CD4-positive, alpha-beta T cell treated with Interleukin-15 for 4 hours (primary cell): ENCODE results near the gene TXNDC16.
"Not testable (repeated sequence)": the region's sequence is repeated elsewhere in the genome, so short reads cannot be mapped to it uniquely, and the experiment has no call there.

Experiments used
- DNase-seq: peaks from one replicate; pipeline ENCODE4 v3.0.0-alpha.2; 2020; ENCODE audit warnings: low spot score

TXNDC16 gene

DNA sequence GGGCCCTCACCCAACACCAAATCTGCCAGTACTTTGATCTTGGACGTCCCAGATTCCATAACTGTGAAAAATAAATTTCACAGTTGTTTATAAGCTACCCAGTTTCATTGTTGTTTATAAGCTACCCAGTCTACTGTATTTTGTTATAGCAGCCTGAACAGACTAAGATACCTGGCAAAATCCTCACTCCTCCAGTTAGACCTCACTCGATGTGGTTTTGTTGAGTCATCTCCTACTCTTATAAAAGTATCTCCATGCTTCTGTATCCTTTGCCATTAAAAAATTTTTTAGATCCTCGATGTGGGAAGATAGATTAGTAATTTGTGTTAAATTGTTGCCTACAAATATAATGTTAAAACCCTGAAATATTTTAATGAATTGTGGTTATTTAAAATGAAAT lies 16.0 kb downstream of the TXNDC16 start:
- no peak for DNase-seq

- DNase-seq, result no peak
These were observed 20.8 kb downstream of the TXNDC16 start for GRCh38 chr14:52531481-52531880.

GRCh38 chr14:52527052-52527451 lies 25.3 kb downstream of the TXNDC16 start:
- DNase-seq, result no peak

DNA sequence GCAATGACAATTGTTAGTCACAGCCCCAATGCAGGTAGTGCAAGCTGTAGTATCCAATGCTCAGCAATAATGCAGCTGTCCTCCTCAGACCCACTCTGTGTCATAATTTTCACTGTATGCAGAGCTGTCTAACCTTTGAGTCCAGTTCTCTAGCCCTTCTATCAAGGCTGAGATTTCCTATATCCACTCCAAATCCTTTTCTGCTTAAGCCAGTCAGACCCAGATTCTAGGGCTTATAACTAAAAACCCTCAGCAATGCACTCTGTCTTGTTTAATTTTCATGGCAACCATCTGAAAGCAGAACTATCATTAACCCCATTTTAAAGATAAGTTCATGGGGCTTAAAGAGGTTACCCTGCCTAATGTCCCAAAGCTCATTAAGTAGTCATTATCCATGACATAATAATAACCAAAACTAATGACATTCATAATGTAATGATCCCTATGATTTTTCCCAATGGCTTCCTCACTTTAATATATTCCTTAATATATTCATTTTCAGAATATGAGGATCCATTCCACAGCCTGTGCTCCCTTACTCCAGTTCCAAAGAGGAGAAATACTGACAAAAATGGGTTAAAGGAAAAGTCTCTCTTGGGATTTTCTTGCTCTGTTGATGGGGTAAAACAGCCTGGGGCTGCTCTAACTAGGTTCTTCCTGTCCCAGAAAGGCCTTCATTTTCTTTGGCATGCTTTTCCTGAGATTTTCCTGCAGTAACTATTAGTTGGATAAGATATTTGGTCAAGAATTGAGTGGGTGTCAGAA lies 29.5 kb downstream of the TXNDC16 start:
- DNase-seq, result no peak

GRCh38 chr14:52522033-52522432 lies 30.3 kb downstream of the TXNDC16 start:
- DNase-seq, result no peak

DNA sequence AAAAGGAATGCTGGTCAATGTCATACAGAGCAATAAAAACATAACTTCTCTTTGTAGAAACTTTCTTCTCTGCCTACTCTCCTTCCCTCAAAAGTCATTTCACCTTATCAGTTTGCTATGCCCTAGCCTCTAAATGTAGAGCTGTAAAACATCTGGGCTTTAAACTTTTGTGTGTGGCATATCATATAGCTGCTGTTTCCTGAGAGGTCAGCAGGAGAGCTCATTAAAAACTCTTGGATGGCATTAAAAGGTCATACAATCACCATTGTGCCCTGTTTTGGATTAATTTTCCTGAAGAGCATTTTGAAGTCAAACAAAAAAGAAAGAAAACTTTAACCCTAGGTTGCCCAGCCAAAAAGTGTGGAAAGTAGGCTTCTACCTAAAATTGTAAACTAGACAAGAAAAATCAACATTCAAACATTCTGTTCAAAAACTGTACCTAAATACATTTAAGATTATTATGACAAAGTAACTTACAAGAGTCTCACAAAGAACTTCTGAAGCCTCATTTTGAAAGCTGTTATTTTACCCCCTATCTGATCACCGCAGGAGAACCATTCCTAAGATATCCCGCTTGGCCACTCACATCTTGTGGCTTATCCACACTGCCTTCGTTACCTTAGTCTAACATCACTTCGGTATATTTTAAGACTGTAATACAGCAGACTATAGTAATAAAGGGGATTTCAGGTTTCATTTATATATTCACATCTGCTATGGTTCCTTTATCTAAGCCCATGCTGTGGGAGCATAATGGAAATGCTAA lies 38.1 kb downstream of the TXNDC16 start:
- DNase-seq, result no peak

DNA sequence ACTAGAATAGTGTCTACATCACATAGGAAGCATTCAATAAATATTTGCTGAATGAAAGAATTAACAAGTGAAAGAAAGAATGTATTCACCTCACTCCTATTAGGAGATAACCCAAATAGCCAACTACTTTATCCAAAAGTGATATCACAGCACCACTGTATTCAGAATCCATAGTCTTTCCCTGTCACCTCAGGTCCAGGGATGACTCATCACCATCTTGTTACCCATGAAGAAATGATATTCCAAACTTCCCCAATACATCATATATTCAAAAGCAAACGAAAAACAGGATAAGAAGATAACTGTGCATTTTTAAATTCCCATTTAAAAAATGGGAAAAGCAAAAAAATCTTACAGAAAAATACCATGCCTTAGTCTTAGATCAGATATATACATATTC lies 39.1 kb downstream of the TXNDC16 start:
- DNase-seq, result no peak

- DNase-seq, result no peak
These were observed 57.9 kb downstream of the TXNDC16 start for GRCh38 chr14:52494444-52494843.

- no peak for DNase-seq
These were observed 66.8 kb downstream of the TXNDC16 start for GRCh38 chr14:52485350-52485960.

GRCh38 chr14:52481864-52482263 lies 70.4 kb downstream of the TXNDC16 start:
- no peak for DNase-seq

GRCh38 chr14:52473557-52473956 lies 78.7 kb downstream of the TXNDC16 start:
- peak; percentile 67 for DNase-seq

DNA sequence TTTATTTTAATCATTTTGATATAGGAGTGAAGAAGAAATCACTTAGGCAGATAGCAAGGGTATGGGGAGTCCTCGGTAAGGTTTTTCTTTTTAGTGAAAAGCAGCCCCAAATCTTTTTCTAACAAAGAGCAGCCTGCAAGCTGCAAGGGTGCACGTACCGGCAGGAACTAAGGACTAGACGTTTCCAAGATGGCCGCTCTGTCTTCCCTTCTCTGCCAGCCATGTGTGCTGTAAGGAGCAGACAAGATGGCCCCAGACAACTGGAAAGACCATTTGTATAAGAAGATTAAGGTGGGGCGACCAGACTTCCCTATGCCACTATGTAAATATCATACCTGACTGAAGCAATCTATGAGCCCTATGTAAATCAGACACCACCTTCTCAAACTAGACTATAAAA lies 79.6 kb downstream of the TXNDC16 start:
- no peak for DNase-seq

DNA sequence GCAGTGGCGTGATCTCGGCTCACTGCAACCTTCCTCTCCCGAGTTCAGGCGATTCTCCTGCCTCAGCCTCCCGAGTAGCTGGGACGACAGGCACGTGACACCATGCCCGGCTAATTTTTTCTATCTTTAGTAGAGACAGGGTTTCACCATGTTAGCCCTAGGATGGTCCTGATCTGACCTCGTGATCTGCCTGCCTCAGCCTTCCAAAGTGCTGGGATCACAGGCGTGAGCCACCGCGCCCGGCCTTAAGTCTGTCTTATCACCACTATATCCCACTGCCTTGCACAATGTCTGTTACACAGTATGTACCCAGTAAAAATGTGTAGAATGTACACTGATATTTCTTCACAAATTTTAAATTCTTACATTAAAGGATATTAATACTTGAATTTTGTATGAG lies 80.1 kb downstream of the TXNDC16 start:
- not testable (repeated sequence) for DNase-seq

GRCh38 chr14:52467515-52468266 lies 84.6 kb downstream of the TXNDC16 start:
- DNase-seq, result no peak

- no peak for DNase-seq
These were observed 88.1 kb downstream of the TXNDC16 start for GRCh38 chr14:52464175-52464574.

DNA sequence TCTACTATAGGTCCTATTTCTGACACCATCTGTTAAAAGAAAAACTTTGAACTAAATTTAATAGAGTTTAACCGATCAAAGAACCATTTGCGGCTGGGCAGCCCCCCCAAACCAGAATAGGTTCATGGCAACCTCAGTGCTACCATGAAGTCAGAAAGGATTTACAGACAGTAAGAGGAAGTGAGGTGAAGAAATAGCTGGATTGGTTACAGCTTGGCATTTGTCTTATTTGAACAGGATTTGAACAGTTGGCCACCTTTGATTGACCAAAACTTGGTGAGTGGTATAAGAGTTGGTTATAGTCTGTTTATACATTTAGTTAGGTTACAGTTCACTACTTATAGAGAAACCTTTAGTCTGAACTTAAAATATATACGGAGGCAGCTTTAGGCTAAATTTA lies 88.9 kb downstream of the TXNDC16 start:
- DNase-seq, result no peak

DNA sequence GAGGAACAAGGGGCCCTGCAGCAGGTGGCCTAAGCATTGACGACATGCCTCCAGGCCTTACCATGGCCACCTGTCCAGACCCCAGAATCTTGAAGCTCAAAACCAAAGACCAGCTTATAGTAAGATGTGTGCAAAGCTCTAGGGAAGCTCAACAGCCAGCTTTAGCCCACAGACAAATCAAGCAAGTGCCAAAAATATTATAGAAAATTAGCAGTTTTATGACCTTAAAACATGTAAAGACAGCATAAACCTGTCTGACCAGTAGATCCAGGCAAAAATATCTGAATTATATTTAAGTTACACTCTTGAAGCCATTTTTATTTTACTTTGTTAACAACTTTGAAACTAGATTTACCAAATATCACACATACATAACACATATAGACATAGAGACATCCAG lies 90.6 kb downstream of the TXNDC16 start:
- no peak for DNase-seq

DNA sequence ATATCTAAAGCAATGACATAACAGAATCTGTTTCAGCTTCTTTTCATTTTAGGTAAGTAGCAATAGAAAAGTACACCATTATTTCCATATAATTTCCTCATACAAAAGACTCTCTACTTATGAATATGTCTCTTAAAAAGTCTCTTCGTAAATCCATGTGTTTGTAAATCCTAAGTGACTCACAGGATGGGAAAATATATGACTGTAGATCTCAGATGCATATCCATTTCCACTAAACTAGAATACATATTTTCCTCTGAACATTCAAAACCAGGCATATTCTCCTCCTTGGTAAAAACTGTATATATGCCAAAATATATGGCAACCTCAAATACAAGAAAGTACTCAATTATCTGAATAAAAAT lies 93.6 kb downstream of the TXNDC16 start:
- no peak for DNase-seq

DNA sequence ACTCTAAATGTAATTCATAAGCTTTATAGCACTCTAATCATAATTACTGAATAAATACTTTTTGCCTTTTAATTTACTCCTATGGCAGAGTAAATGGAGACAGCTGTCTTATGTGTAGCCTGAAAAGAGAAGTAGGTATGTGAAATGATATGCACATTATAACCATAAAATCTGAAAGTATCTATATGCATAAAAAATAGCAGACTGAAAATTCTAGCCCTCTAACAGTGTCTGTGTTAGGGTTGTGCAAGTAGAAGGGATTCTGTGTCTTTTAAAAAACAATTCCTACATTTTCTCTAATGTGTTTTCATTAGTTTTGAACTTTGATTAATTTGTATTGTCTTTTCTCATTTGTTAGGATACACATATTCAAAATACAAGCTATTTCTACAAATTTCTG lies 94.9 kb downstream of the TXNDC16 start:
- no peak for DNase-seq

DNA sequence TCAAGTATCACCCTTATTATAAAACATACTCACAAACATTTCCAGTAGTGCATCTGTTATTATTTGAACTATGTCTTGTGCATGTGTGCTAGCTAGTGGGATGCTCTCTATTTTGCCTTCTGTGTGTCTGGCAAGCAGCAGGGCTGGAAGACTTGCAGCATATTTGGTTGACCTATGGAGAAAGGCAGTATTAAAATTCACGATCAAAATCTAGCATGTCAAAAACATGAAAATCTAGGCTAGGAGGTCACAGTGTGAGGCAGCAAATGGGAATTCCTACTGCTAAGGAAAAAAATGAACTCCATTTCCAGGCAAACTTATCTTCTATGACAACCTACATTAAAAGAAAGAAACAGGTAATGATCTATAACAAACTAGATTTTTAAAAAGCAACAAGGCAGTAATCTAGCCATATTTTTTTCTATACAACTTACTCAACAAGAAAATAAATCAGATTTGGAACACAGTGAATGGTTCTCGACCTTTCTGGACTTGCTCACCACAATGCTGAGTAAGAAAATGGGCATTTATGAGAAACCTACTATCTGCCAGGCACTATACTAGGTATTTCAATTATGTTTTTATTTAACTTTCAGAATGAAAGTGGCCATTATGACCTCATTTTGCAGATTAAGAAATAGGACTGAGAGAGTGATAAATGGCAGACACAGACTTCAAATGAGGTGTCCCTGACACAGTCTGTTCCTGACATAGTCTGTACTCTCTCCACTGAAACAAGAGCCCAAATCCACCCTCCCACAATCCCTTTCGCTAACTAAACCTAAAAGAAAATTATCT lies 96.8 kb downstream of the TXNDC16 start:
- DNase-seq, result no peak

GRCh38 chr14:52447236-52447635 lies 105.1 kb downstream of the TXNDC16 start:
- DNase-seq, result no peak

DNA sequence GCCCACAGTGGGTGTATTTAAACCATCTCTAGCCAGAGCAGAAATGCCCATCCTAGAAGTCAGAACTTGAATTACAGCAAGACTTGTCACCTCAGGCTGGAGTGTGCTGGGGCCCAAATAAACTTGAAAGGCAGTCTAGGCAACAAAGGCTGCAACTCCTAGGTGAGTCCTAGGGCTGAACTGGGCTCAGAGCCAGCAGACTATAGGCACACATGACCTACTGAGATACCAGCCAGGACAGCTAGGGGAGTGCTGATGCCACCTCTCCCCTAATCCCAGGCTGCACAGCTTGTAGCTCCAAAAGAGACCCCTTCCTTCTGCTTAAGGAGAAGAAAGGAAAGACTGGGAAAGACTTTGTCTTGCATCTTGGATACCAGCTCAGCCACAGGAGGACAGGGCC lies 106.0 kb downstream of the TXNDC16 start:
- DNase-seq, result no peak
